ENCODE results near the gene SPRR1A. TPM values are rescaled to one million over a fixed set of nuclear protein-coding genes. Genes with fewer than 3 reads are reported as not detected.
A peak's percentile ranks its signal among the peaks of the same experiment; 100 is the strongest.

The SPRR1A gene
- total RNA-seq, 4 donors from 2014 or later, result 57.4 to 1,951 (median 348) TPM

- H3K9me3 ChIP-seq, result no peaks in the 10 kb centered on the region
- intact Hi-C loops (cut with DNase I), result no loop called here
- 84 to 88% methylated on average over 6 of the region's 6 CpGs for WGBS, 2 donors
- H3K27ac ChIP-seq, result peak within 1 kb of the TSS in 3 of 4 donors; percentile 75 to 87 (median 78)
- H3K27me3 ChIP-seq, result no peaks in the 10 kb centered on the region
- DNase-seq, result no peak
- H3K4me3 ChIP-seq, result no peak within 1 kb of the TSS
- H3K4me1 ChIP-seq, result peaks cover 0 to 64% (median 18%) of the 10 kb centered on the region in 3 donors
- H3K36me3 ChIP-seq, result no peaks in the 10 kb centered on the region
- TF ChIP-seq CTCF (IDR thresholded peaks at IDR 0.05) (no peak), POLR2A (IDR thresholded peaks at IDR 0.05) (no peak)
Observed at GRCh38 chr1:152970495-152970894, 13.4 kb upstream of the SPRR1A start, which contains the start of gene SPRR4. SPRR4 (plus strand) TSS chr1:152970648; CDS start chr1:152971891, 1,243 bp downstream.

- intact Hi-C loops (cut with DNase I), result no loop called here
- Histone ChIP-seq H3K9me3 (no peaks in the 10 kb centered on the region), H3K27ac (peak overlapping the region; percentile 70 to 84 (median 78)), H3K4me3 (no peak overlapping the region), H3K36me3 (no peaks in the 10 kb centered on the region), H3K27me3 (no peaks in the 10 kb centered on the region), H3K4me1 (peaks cover 0 to 56% (median 17%) of the 10 kb centered on the region in 3 donors)
- DNase-seq, result no peak
- WGBS, 2 donors, result 54 to 69% methylated on average over 3 to 4 of the region's 4 CpGs
- no peak for TF ChIP-seq CTCF (IDR thresholded peaks at IDR 0.05)
- no peak for TF ChIP-seq POLR2A (IDR thresholded peaks at IDR 0.05)
Observed at GRCh38 chr1:152972196-152972886, 11.5 kb upstream of the SPRR1A start.

GRCh38 chr1:152976688-152977087 is 7.2 kb upstream of the SPRR1A start:
- no peak for DNase-seq
- Histone ChIP-seq H3K36me3 (no peaks in the 10 kb centered on the region), H3K27ac (no peak overlapping the region), H3K9me3 (no peaks in the 10 kb centered on the region), H3K4me3 (no peak overlapping the region), H3K4me1 (peaks cover 0 to 42% (median 19%) of the 10 kb centered on the region in 3 donors), H3K27me3 (no peaks in the 10 kb centered on the region)
- TF ChIP-seq POLR2A (IDR thresholded peaks at IDR 0.05), result no peak
- TF ChIP-seq CTCF (IDR thresholded peaks at IDR 0.05), result no peak
- intact Hi-C loops (cut with DNase I), result no loop called here
- WGBS, 2 donors, result 83 to 87% methylated on average over 1 of the region's 1 CpG

GRCh38 chr1:152977614-152978013 is 6.3 kb upstream of the SPRR1A start:
- H3K27me3 ChIP-seq, result no peaks in the 10 kb centered on the region
- intact Hi-C loops (cut with DNase I), result no loop called here
- peaks cover 0 to 42% (median 12%) of the 10 kb centered on the region in 3 donors for H3K4me1 ChIP-seq
- no peak overlapping the region for H3K4me3 ChIP-seq
- no peak for DNase-seq
- H3K36me3 ChIP-seq, result no peaks in the 10 kb centered on the region
- TF ChIP-seq CTCF (IDR thresholded peaks at IDR 0.05), result no peak
- H3K27ac ChIP-seq, result no peak overlapping the region
- no peaks in the 10 kb centered on the region for H3K9me3 ChIP-seq

- TF ChIP-seq CTCF (IDR thresholded peaks at IDR 0.05) (no peak), POLR2A (IDR thresholded peaks at IDR 0.05) (no peak)
- Histone ChIP-seq H3K4me3 (no peak overlapping the region), H3K27ac (peak overlapping the region in 3 of 4 donors; percentile 59 to 79 (median 76)), H3K36me3 (no peaks in the 10 kb centered on the region), H3K27me3 (peaks cover 0 to 5% (median 0%) of the 10 kb centered on the region in 4 donors), H3K9me3 (no peaks in the 10 kb centered on the region), H3K4me1 (peaks cover 0 to 34% (median 9%) of the 10 kb centered on the region in 3 donors)
- 88 to 100% methylated on average over 1 of the region's 1 CpG for WGBS, 2 donors
- intact Hi-C loops (cut with DNase I), result no loop called here
- DNase-seq, result no peak
Observed at GRCh38 chr1:152980676-152981075, 3.2 kb upstream of the SPRR1A start.

All from esophagus squamous epithelium (tissue), 5 donors.